Epithelial cell of esophagus (primary cell): ENCODE results near the gene ADAMTS14.
A peak's percentile ranks its signal among the peaks of the same experiment; 100 is the strongest.

Experiments used
- DNase-seq: peaks from one replicate; pipeline ENCODE4 v3.0.0; 2010; ENCODE audit warnings: low read depth
- H3K4me3 ChIP-seq: 2 replicates; pipeline ENCODE4 v1.5.1; 2011; ENCODE audit warnings: mild to moderate bottlenecking, low read length, control low read depth
- CTCF ChIP-seq: IDR thresholded peaks from 2 replicates; pipeline ENCODE4 v1.5.1; 2011; ENCODE audit warnings: low read depth, mild to moderate bottlenecking, low read length, control low read depth, inconsistent platforms; ENCODE audit not compliant: insufficient read depth; ENCODE audit errors: missing control alignments

ADAMTS14 gene

GRCh38 chr10:70673043-70673928 lies 980 bp downstream of the ADAMTS14 start:
- DNase-seq = peak; percentile 54
- no peak for TF ChIP-seq CTCF
- no peak overlapping the region for H3K4me3 ChIP-seq

- DNase-seq = no peak
- H3K4me3 ChIP-seq = no peak overlapping the region
- TF ChIP-seq CTCF = no peak
Observed at GRCh38 chr10:70673929-70674559, 1.7 kb downstream of the ADAMTS14 start.

GRCh38 chr10:70674560-70675495 lies 2.5 kb downstream of the ADAMTS14 start:
- no peak for TF ChIP-seq CTCF
- DNase-seq = no peak
- no peak overlapping the region for H3K4me3 ChIP-seq

- no peak overlapping the region for H3K4me3 ChIP-seq
- TF ChIP-seq CTCF = no peak
- no peak for DNase-seq
Observed at GRCh38 chr10:70675496-70676161, 3.3 kb downstream of the ADAMTS14 start.

GRCh38 chr10:70676511-70676910 lies 4.2 kb downstream of the ADAMTS14 start:
- no peak for DNase-seq
- TF ChIP-seq CTCF = no peak
- H3K4me3 ChIP-seq = no peak overlapping the region

- no peak overlapping the region for H3K4me3 ChIP-seq
- no peak for TF ChIP-seq CTCF
- no peak for DNase-seq
Observed at GRCh38 chr10:70677016-70677415, 4.7 kb downstream of the ADAMTS14 start.
